Stimulated activated CD4-positive, alpha-beta T cell treated with anti-CD3 and anti-CD28 coated beads, TNF-alpha, amount 100 ng/mL, for 4 hours (primary cell): ENCODE measurements around the gene VGLL2.

Source experiments
- DNase-seq, 3 experiments: peaks; one replicate each; pipeline ENCODE4 v3.0.0-alpha.2; 2020; ENCODE audit warnings: low read depth in 3 of 3

VGLL2 gene

DNA sequence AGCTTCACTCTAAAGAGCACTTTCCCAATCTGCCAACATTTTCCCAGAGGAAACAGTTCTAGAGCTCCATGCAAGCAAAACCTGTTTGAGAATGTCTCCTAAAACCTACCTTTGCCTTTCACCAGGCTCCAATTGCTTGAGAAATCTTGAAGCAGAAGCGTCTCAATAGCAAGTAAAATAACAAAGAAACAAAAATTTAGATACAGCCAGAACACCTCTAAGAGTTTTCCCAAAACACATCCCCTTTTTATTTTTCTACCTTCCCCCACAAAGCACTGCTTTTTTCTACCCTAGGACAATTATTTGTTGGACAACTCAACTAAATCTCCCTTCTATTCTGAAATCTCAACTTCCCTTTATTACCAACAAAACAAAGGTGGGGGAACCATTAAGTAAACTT lies 3.6 kb downstream of the VGLL2 start:
- no peak for DNase-seq

GRCh38 chr6:117269638-117270054 lies 4.3 kb downstream of the VGLL2 start:
- no peak for DNase-seq

DNA sequence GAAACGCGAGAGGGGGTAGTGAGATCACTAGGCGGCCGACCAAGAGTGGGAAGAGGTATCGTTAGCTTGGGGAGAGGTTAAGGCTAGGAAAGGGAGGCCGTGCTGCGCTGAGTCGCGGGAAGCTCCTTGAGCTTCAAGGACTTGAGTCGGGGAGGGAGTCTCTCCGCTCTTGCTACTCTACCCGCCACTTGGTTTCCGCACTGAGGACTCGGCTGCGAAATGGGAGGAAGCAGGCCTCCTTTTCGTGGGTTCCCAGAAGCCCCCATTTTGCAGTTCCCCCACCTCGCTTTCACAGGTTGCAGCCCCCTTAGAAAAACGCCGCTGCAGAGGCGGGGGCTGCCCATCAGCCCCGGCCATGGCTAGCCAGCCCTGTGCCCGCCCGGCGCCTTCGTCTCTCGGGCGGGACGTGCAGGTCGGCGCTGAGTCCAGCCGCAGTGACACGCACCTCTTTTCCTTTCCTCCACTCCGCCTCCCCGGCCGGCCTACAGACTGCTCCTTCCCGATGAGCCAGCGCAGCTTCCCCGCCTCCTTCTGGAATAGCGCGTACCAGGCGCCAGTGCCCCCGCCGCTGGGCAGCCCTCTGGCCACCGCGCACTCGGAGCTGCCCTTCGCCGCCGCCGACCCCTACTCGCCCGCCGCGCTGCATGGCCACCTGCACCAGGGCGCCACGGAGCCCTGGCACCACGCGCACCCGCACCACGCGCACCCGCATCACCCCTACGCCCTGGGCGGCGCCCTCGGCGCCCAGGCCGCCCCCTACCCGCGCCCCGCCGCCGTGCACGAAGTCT lies 4.9 kb downstream of the VGLL2 start:
- DNase-seq = no peak

DNA sequence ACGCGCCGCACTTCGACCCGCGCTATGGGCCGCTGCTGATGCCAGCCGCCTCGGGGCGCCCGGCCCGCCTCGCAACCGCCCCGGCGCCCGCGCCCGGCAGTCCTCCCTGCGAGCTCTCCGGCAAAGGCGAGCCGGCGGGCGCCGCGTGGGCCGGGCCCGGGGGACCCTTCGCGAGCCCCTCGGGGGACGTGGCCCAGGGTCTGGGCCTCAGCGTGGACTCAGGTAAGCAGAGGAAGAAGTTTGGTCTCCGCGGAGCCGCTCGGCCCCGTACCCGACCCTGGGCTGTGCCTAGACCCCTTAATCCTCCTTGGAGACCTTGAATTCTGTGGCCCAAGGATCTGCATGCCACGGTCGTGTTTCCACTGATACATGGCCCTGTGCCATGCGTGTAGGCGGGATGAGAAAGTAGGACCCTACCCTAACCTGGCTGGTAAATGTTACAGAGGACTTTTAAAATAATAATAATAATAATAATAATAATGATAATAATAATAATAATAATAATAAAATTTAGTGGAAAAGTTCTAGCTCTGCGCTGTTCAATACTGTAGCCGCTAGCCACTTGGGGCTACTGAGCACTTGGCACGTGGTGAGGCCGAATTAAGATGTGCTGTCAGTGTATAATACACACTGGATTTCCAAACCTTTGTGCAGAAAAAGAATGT lies 5.6 kb downstream of the VGLL2 start:
- DNase-seq = no peak

DNA sequence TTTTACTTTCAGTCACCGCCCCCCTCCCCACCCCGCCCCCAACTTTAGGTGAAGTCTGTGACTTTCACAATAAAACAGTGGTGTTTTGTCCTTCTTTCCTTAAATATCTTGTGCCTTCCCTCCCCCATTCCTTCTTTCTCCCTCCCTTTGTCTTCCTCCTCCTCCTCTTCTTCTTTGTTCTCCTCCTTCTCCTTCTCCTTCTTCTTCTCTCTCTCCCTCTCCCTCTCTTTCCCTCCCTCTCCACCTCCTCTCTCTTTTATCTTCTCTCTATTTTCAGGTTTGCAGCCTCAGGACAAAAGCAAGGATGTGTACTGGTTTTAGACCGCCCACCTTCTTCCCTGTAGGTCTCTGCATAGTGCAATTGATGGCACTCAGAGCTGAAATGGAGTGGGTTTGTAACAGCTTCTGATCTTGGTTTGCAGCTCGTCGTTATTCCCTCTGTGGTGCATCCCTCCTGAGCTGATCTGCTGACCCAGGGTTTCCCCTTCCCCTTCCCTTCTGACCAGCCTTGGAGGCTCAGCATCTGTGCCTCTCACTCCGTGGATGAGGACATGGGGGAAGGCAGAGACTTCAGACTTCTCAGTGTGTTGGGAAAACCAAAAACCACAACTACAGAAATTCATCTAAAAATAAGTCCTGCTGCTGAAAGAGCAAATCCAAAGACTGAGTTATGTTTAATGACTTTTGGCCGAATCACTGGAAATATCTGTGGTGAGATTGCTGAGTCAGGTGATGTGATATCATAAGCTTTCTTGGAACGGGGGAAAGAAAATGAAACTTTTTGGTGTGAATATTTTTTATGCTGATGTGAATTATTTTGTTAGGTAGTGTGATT lies 6.9 kb downstream of the VGLL2 start:
- no peak for DNase-seq

DNA sequence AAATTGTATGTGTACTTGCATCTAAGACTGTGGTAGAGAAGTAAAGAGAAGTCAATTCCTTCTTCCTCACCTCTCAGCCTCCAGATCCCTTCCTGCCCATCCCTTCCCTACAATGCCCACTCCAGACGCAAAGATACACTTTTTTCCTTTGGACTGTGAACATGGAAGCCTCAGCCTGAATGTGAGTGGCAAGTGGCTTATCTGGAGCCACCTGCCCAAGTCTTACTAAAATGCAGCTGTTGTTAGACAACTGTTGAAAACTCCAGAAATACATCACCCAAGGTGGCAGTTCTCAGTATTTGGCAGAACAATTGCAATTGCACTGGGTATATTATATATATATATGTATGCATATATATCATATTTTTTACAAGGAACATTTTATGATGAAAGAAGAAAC lies 7.5 kb downstream of the VGLL2 start:
- no peak for DNase-seq

DNA sequence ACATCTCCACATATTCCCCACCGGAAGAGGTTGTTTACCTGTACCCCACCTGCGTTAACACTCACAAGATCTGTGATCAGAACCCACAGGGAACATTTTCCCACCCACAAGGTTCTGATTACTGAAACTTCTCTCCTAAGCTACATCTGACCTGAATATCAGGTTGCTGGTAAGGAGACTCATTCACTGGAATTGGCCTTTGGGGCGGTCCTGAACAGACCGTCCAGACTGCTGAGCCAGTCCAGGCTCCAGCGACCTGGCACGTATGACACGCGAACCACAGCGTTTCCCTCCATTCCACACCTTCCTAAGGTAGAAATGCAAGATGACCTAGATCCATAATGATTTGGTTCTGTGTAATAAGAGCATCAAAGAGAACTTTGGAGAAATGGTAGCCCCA lies 9.8 kb downstream of the VGLL2 start:
- DNase-seq = no peak

- DNase-seq = no peak
These were observed 10.4 kb downstream of the VGLL2 start for GRCh38 chr6:117275711-117276110.

DNA sequence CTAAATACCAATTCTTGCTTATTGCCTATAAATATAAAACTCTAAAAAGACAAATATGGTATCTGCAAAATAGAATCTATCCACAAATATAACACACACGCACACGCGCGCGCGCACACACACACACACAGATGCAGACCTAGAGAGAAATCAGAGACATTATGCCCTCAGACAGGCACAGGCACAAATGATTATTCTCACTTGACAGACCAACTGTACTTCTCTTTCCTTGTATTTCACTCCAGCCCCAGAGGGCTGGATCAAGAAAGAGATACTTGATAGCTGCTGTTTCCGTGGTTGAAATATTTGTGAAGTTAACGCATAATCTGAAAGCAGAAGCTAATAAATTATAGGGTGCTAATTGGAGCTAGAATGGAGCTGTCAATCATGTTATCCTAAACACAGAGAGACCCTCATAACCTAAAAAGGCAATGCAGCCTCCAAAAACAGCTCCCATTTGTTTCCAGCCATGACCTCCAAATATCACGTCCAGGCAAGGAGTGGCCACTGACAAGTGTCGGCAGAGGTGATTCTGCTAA lies 11.5 kb downstream of the VGLL2 start:
- no peak for DNase-seq

- DNase-seq = no peak
These were observed 15.6 kb downstream of the VGLL2 start for GRCh38 chr6:117280922-117281321.

GRCh38 chr6:117288083-117288715 lies 22.8 kb downstream of the VGLL2 start:
- no peak for DNase-seq

GRCh38 chr6:117290173-117290846 lies 25.0 kb downstream of the VGLL2 start:
- DNase-seq = no peak

DNA sequence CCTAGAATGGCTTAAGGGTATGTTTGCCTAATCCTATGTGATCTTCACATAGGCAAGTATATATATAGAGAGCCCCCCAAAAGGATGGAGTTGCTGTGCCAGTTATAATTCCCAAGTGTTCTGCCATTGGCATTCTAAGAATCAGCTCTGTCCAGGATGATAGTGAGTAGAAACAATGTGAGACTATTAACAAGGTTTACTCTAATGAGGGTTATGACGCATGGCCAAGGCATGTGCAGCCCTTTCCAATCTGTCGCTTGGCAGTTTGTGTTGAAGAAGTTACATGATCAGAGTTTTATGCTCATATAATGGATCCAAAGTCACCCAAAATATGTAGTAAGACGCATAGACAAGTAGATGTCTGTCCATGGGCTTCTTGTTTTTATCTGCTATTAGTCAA lies 33.6 kb downstream of the VGLL2 start:
- DNase-seq = no peak

- DNase-seq = no peak
These were observed 38.0 kb downstream of the VGLL2 start for GRCh38 chr6:117303323-117303722.

- DNase-seq = no peak
These were observed 39.1 kb downstream of the VGLL2 start for GRCh38 chr6:117304446-117304845.

GRCh38 chr6:117306227-117306790 lies 41.0 kb downstream of the VGLL2 start:
- no peak for DNase-seq

GRCh38 chr6:117307655-117308054 lies 42.3 kb downstream of the VGLL2 start:
- no peak for DNase-seq

- DNase-seq = no peak
These were observed 43.7 kb downstream of the VGLL2 start for GRCh38 chr6:117309069-117309468.

GRCh38 chr6:117309611-117310010 lies 44.3 kb downstream of the VGLL2 start:
- DNase-seq = no peak

GRCh38 chr6:117311310-117311709 lies 46.0 kb downstream of the VGLL2 start:
- DNase-seq = no peak

DNA sequence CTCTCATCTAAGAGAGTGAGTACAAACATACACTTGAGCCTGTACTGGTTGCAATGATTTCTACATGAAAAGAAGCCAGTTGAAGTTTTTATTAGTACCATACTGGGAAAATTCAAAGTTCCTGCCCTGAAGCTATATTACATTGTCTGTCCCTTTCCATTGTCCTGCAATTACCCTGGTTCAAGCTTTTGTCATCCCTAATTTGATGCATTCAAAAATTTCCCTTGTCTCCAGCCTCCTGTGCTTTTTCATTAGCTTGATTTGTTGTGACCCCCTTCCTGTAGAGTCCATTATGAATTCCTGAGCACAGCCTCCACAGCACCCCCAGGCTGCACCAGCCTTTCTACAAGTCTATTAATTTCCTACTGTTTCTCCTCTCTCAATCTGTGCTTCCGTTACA lies 46.4 kb downstream of the VGLL2 start:
- no peak for DNase-seq
